Stimulated activated CD4-positive, alpha-beta T cell treated with anti-CD3 and anti-CD28 coated beads, TNF-alpha, amount 100 ng/mL, for 24 hours (primary cell): Measurements from ENCODE around the gene SPON1.
A peak's percentile ranks its signal among the peaks of the same experiment; 100 is the strongest.

Source experiments
- DNase-seq, 3 experiments: peaks; one replicate each; pipeline ENCODE4 v3.0.0-alpha.2; 2020; ENCODE audit warnings: low read depth in 3 of 3

The SPON1 gene

GRCh38 chr11:13944016-13944415 is 18.5 kb upstream of the SPON1 start:
- DNase-seq: no peak

GRCh38 chr11:13944911-13945425 is 17.6 kb upstream of the SPON1 start:
- no peak for DNase-seq

- no peak for DNase-seq
These were observed 15.1 kb upstream of the SPON1 start for GRCh38 chr11:13947379-13947778.

DNA sequence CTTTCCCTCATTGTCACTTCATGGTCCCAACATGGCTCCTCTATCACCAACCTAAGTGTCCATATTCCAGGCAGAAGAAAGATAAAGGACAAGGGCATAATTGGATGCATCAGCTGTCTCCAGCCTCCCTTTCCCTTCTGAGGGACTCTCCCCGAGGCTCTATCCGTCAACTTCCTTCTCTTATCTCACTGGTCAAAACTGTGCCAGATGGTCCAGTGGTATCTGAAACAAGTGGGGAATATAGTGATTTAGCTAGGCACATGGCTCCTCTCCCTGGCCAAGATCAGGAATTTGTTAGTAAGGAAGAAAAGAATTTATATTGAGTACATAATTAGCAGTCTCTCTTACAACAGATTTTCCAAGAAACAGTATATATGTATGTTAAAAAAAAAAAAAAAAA is 12.6 kb upstream of the SPON1 start:
- DNase-seq: no peak

DNA sequence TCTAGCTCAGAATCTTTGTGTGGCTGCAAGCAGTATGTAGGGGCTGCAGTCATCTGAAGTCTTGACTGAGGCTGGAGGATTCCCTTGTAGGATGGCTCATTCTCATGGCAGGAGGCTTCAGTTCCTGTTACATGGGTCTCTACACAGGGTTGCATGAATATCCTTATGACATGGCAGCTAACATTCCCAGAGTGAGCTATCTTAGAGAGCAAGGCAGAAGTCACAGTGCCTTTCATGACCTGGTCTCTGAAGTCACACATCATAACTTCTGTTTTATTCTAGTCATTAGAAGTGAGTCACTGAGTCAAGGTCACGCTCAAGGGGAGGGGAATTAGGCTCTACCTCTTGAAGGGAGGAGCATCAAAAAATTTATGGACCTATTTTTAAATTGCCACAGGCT is 10.3 kb upstream of the SPON1 start:
- no peak for DNase-seq

DNA sequence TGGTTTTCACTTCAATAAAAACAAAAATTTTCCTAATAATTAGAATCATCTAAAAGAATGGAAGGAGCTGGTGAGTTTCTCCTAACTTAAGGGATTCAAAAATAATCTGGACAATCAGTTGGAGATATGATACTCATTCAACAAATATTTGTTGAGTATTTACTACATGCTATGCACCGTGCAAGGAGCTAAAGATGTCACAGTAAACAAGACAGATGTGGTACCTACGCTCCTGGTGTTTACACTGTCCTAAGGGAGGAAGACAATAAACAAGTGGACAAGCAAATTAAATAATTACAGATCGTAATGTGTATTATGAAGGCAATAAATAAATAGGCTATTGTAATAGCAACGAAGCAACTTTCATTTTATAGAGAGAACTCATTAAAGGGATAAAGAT is 9.9 kb upstream of the SPON1 start:
- no peak for DNase-seq

GRCh38 chr11:13954591-13954990 is 7.9 kb upstream of the SPON1 start:
- no peak for DNase-seq

DNA sequence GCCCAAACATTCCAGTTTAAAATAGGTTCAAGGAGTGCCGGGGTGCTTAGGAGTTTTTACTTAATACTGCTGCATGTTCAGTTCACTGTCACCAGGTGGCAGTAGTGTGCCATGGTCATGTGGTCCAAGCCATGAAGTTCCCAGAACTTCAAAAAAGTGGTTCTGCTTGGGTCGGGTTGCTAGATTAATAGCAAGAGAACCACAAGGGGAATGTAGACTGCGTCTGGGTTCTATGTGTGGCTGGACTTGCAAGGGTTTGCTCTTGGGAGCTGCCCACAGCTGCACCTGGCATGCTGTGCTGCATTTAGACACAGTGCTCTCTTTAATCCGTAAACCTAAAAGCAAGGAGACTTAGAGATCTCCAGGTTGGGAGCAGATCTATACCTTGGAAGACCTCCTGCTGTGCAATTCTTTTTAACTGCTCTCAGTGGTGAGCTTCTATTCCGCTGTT is 6.5 kb upstream of the SPON1 start:
- DNase-seq: peak; percentile 28 to 53 (median 31)

GRCh38 chr11:13956988-13957387 is 5.5 kb upstream of the SPON1 start:
- DNase-seq: no peak

DNA sequence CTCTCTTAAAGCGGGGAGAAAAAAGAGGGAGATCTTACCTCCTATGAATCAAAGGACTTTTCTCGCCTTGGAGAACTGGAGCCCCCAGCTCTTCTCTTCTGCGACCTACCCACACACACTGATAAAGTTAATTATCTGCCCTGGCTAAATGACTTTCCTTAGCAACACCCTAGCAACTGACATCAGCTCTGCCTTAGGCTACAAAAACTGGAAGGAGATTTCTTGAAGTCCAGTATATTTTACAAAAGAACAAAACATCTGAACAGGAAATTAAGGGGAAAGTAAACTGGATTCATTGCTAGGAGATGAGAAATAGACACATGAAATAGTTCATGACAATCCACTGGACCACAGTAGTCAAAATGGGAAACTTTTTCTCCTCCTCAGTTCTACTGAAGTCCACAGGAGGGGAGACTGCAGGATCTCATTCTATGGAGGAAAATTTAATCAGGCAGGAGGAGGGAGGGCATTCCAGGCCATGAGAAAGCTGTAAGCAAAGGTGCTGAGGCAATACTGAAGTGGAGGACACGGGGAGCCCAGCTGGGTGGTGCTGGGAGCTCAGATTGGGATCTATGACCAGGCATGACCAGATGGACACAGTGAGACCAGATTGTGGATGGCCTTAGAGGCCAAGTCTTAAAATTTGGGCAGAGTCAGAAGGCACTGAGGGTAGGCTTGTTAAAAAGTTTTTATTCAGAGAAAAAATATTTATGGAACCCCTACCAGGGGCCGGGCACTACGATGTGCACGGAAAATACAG is 3.7 kb upstream of the SPON1 start:
- no peak for DNase-seq

DNA sequence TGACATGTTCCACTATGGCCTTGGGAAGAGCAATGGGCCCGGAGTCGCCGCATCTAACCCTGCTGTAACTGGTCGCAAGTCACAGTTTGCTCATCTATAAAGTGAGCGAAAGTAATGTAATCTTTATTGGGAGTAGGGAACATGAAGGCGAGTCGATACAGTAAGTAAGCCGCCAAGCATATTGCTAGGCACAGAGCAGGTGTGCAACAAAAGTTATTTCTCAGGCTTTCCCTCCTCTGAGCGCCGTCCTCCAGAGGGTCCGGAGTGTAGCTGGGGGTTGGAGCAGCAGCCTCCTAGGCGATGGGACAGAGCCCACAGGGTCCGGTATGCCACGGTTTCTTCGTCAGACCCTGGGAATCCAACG is 343 bp upstream of the SPON1 start:
- no peak for DNase-seq

- DNase-seq: peak in 1 of 3 experiments; percentile 35
These were observed 836 bp downstream of the SPON1 start for GRCh38 chr11:13963169-13963948.

GRCh38 chr11:13963949-13964770 is 1.6 kb downstream of the SPON1 start:
- DNase-seq: no peak

DNA sequence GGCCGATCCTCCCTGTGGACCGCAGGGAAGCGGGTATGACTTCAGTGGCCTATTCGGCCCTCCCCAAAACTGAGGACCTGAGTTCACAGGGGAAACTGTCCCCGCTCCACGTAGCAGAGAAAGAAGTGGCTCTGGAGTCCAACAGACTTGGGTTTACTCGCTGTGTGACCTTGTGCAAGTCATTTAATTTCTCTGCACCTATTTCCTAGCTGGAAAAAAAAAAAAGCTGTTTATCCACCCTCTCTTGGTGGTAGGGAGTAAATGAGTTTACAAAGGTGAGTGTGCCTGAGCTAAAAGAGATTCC is 2.2 kb downstream of the SPON1 start:
- DNase-seq: no peak

DNA sequence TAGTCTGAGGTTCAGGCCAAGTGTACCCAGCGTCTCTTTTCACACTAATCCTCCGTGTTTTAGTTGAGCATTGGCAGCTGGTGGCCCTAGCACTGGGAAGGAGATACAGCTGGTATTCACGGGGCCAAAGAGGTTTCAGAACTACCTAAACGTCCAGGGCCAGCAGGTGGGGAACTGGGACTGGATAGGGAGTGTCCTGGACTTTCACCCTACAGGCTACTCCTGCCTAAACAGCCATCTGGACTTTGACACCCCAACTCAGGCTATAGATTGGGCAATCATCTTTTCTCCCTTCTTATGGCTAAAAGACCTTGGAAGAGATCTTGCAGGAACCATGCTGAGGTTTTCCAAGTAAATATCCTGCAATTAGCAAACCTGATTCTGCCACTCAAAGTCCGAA is 2.8 kb downstream of the SPON1 start:
- DNase-seq: no peak

DNA sequence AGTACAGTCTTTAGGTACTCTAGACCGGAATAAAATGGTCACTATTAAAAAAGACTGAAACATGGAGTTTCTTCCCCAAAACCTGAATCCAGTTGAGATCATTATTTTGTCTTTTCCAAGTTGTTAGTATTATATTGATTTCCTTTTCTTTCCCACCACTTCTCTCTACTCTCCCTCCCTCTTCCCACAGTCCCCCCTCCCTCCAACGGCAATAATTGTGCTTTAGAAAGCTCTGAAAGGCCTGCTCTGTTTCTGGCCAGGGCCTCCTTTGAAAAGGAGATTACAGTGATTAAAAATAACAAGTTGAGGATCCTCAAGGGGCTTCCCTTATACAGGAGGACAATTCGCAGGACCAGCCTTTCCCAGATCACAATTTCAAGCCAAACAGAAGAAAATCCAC is 3.5 kb downstream of the SPON1 start:
- no peak for DNase-seq

DNA sequence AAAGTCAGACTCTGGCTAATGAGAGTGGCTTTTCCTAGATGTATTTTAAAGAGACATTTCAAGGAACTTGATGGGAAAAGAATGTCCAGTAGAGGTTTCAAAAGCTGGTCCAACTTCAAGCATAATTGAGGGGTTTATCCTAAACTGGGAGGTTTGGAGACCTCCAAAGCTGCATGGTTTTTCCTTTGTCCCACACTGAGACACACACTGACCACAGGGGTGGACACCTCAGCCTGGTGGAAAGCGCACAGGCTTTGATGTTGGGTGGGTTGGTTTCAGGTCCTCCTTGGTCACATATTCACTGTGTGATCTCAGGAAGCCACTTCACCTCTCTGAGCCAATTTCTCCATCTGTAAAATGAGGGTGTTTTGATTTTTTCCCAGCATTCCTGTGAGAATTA is 4.0 kb downstream of the SPON1 start:
- no peak for DNase-seq

DNA sequence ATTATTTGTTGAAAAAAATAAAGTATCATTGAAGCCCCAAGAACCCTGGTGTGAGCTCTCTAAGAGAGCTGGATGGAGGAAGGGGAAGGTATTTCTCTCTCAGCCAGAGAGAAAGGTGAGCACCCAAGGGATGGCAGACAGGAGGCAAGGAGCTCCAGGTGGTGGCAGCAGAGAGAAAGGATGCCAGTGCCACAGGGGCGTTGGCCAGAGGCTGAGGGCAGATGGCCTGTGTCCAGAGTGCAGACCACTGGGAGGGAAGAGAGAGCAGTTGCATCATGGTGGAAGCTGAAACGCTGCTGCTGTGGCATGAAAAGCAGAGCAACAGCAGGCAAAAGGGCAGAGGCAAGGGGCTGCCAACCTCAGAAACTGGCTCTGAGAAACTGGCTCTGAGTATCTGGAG is 8.5 kb downstream of the SPON1 start:
- no peak for DNase-seq

DNA sequence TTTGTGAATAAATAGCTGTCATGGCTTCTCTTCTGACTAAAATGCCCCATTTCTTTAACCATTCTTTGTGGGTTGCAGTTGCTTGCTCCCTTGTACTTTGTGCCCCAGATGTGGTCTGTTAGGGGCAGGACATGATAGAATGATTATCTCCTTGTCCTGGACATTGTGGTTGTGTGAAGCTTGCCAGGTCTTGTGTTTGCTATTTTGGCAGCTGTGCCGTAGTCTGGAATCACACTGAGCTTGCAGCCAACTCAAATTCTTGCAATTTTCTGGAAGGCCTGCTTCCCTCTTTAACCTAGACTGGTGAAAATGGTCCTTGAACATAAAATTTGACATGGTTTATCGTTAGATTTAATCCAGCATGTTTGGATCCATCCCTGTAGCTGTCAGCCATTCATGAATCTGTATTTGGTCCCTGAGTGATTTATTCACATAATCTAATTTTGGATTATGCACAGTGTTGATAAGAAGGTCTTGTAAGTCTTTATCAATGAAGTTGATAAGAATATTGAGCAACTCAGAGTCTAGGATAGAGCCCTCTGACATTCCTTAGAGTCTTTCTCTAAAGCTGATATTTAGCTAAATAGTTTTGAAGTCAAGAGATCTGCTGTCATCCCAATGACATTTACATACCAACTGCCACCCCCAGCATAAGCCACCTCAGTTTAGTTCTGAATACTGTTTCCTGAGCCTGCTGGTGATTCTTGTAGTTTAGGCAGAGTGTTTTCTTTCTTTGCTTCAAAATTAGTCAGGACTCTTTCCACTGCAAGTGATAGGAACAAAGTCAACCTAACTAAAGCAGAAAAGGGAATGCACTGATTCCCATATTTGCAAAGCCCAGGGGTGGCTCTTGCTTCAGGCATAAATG is 9.8 kb downstream of the SPON1 start:
- no peak for DNase-seq

DNA sequence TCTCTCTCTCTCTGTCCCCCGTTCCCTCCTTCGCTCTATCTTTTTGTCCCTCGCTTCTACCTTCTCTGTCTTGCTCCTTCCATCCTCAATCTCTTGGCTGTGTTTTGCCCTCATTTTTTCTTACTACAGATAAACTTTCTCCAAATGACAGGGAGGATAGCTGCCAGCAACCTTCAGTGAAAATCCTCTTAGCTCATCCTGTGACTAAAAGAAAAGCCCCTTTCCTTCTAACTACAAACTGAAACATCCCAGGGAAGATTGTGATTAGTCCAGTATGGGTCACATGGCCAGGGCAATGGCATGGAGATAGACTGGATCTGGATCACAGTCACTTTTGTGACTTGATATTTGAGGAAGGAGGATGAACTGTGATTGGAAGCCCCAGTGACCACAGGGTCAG is 10.4 kb downstream of the SPON1 start:
- no peak for DNase-seq

- no peak for DNase-seq
These were observed 12.1 kb downstream of the SPON1 start for GRCh38 chr11:13974631-13975030.
